Osteocyte (in vitro differentiated cells): Measurements from ENCODE around the gene KCNQ5. TPM values are rescaled to one million over a fixed set of nuclear protein-coding genes. Genes with fewer than 3 reads are reported as not detected.

Experiments
- DNase-seq: peaks from one replicate; pipeline ENCODE4 v3.0.0; 2021; ENCODE audit warnings: mixed read lengths; ENCODE audit not compliant: unreplicated experiment; ENCODE audit errors: extremely low spot score
- H3K27ac Mint-ChIP-seq: one replicate; pipeline ENCODE4 v1.8.0; 2021; ENCODE audit warnings: mild to moderate bottlenecking, mixed read lengths; ENCODE audit not compliant: unreplicated experiment
- H3K27me3 Mint-ChIP-seq: one replicate; pipeline ENCODE4 v1.8.0; 2021; ENCODE audit warnings: mixed read lengths; ENCODE audit not compliant: unreplicated experiment
- H3K36me3 Mint-ChIP-seq: one replicate; pipeline ENCODE4 v1.8.0; 2021; ENCODE audit warnings: mixed read lengths; ENCODE audit not compliant: unreplicated experiment
- H3K4me1 Mint-ChIP-seq: one replicate; pipeline ENCODE4 v1.8.0; 2021; ENCODE audit warnings: mixed read lengths; ENCODE audit not compliant: unreplicated experiment
- H3K4me3 Mint-ChIP-seq: one replicate; pipeline ENCODE4 v1.8.0; 2021; ENCODE audit warnings: mild to moderate bottlenecking, moderate library complexity, mixed read lengths; ENCODE audit not compliant: unreplicated experiment
- H3K9me3 Mint-ChIP-seq: one replicate; pipeline ENCODE4 v1.8.0; 2021; ENCODE audit warnings: mixed read lengths; ENCODE audit not compliant: unreplicated experiment
- CTCF ChIP-seq: fragments of 200-600 bp; sonication (generic); IDR thresholded peaks from 2 replicates; pipeline ENCODE4 v1.5.0; 2021; ENCODE audit warnings: antibody characterized with exemption, mild to moderate bottlenecking, moderate library complexity
- total RNA-seq: library from RNA; stranded (reverse); gene quantifications from 2 replicates; pipeline ENCODE4 v1.2.1, GENCODE V29; 2021

Gene KCNQ5
- total RNA-seq, 1 donor from 2014 or later = 7.2 TPM

GRCh38 chr6:72689107-72689954 lies 67.5 kb downstream of the KCNQ5 start:
- no peaks in the 10 kb centered on the region for H3K9me3 Mint-ChIP-seq
- DNase-seq = no peak
- peaks cover 9% of the 10 kb centered on the region for H3K4me1 Mint-ChIP-seq
- no peak for TF ChIP-seq CTCF
- no peak overlapping the region for H3K4me3 Mint-ChIP-seq
- no peaks in the 10 kb centered on the region for H3K36me3 Mint-ChIP-seq
- H3K27ac Mint-ChIP-seq = peak overlapping the region; percentile 2
- no peaks in the 10 kb centered on the region for H3K27me3 Mint-ChIP-seq

DNA sequence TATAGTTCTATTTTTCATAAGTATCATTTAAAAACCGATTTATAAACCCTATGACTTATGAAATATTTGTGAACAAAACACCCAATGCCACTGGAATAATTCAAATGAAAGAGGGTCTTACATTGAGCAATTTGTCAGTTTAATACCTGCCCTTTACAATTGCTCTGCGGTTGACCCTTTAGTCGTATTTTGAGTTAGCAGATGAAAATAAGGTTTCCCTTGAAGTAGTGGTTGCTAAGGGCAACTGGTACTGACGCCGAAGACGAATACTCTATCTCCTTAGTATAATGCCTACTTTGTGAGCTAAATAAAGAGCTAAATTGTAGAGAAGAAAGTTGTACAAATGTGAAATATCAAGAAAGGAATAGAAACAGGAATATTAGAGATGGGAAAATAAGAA lies 69.4 kb downstream of the KCNQ5 start:
- Mint-ChIP-seq H3K9me3 (peaks cover 4% of the 10 kb centered on the region), H3K27me3 (no peaks in the 10 kb centered on the region), H3K4me3 (no peak overlapping the region), H3K27ac (no peak overlapping the region), H3K4me1 (peaks cover 9% of the 10 kb centered on the region), H3K36me3 (no peaks in the 10 kb centered on the region)
- DNase-seq = no peak
- no peak for TF ChIP-seq CTCF

DNA sequence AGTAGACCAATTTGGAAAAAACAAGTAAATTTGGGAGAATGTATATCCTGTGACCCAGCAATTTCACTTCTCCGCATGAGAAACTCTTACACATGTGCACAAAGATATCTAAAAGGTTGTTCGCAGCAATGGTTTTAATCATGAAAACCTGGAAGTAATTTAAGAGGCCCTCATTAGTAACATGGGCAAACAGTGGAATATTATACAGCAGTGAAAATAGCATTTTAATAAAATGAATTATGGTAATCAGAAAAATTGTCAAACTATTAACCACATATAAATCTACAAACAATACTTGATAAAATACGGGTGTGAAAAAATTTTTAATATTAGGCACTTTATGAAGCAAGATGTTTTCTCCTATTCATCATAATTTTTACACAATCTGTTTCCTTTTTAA lies 74.2 kb downstream of the KCNQ5 start:
- H3K9me3 Mint-ChIP-seq = peaks cover 5% of the 10 kb centered on the region
- TF ChIP-seq CTCF = no peak
- no peak overlapping the region for H3K4me3 Mint-ChIP-seq
- no peak overlapping the region for H3K27ac Mint-ChIP-seq
- DNase-seq = no peak
- no peaks in the 10 kb centered on the region for H3K36me3 Mint-ChIP-seq
- H3K4me1 Mint-ChIP-seq = no peaks in the 10 kb centered on the region
- H3K27me3 Mint-ChIP-seq = no peaks in the 10 kb centered on the region

DNA sequence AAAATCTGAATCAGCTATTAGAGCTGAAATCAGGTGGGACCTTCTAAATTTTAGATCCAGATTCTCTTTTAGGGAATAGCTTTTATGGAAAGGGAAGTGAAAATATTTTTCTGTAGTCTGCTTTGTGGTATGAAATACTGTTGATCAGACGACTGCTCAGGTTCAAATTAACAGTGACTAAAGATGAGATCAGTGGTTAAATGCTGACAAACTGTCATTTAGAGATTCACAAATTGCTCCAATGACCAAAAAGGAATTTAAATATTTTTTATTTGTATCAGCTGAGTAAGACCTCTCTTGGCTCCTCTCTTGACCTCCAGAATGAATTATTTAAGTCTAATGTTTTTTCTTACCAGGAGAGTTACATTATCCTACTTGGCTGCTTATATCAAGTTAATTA lies 77.3 kb downstream of the KCNQ5 start:
- no peak for TF ChIP-seq CTCF
- Mint-ChIP-seq H3K27me3 (no peaks in the 10 kb centered on the region), H3K9me3 (peaks cover 5% of the 10 kb centered on the region), H3K36me3 (no peaks in the 10 kb centered on the region), H3K27ac (no peak overlapping the region), H3K4me1 (no peaks in the 10 kb centered on the region), H3K4me3 (no peak overlapping the region)
- no peak for DNase-seq

GRCh38 chr6:72702421-72702820 lies 80.6 kb downstream of the KCNQ5 start:
- no peak for DNase-seq
- no peak overlapping the region for H3K4me3 Mint-ChIP-seq
- no peak overlapping the region for H3K27ac Mint-ChIP-seq
- H3K36me3 Mint-ChIP-seq = no peaks in the 10 kb centered on the region
- no peaks in the 10 kb centered on the region for H3K27me3 Mint-ChIP-seq
- no peaks in the 10 kb centered on the region for H3K4me1 Mint-ChIP-seq
- TF ChIP-seq CTCF = no peak
- H3K9me3 Mint-ChIP-seq = no peaks in the 10 kb centered on the region
